Kidney (tissue), 14 donors: ENCODE data around the gene CWC22. TPM values are rescaled to one million over a fixed set of nuclear protein-coding genes. Genes with fewer than 3 reads are reported as not detected.

Source experiments
- DNase-seq, 5 donors: peaks; one replicate each; pipeline ENCODE4 v3.0.0-alpha.2; 2013 to 2020
- FAIRE-seq: peaks from 2 replicates; lab custom pipeline; 2012; peaks lifted over from hg19 to GRCh38; lab: Jason Lieb, UNC
- H3K27ac ChIP-seq, 2 donors: one replicate each; pipeline ENCODE4 v1.7.0; 2013; ENCODE audit warnings: low read depth in 2 of 2, low read length in 2 of 2, inconsistent platforms in 1 of 2
- H3K27me3 ChIP-seq: one replicate; pipeline ENCODE4 v1.7.1; 2013; ENCODE audit warnings: low read length, inconsistent platforms; ENCODE audit not compliant: control insufficient read depth, insufficient read depth
- H3K36me3 ChIP-seq, 3 donors: one replicate each; pipeline versions ENCODE4 v1.7.0 to v1.7.1; 2013; ENCODE audit warnings: low read length in 3 of 3, control low read depth in 1 of 3, inconsistent platforms in 1 of 3; ENCODE audit not compliant: insufficient read depth in 3 of 3, control insufficient read depth in 2 of 3
- H3K4me1 ChIP-seq, 3 donors: one replicate each; pipeline versions ENCODE4 v1.7.0 to v1.7.1; 2013; ENCODE audit warnings: low read length in 3 of 3, inconsistent platforms in 1 of 3, low read depth in 1 of 3; ENCODE audit not compliant: control insufficient read depth in 2 of 3, insufficient read depth in 2 of 3
- H3K4me3 ChIP-seq, 3 donors: one replicate each; pipeline versions ENCODE4 v1.7.0 to v1.8.1; 2013; ENCODE audit warnings: low read length in 3 of 3, control low read depth in 1 of 3, inconsistent platforms in 1 of 3
- H3K9ac ChIP-seq, 3 donors: one replicate each; pipeline versions ENCODE4 v1.7.0 to v1.7.1; 2013; ENCODE audit warnings: low read length in 3 of 3, control low read depth in 1 of 3, inconsistent platforms in 1 of 3
- H3K9me3 ChIP-seq, 3 donors: one replicate each; pipeline versions ENCODE4 v1.7.0 to v1.7.1; 2013; ENCODE audit warnings: low read length in 3 of 3, control low read depth in 1 of 3, inconsistent platforms in 1 of 3; ENCODE audit not compliant: control insufficient read depth in 2 of 3, insufficient read depth in 1 of 3
- CTCF ChIP-seq: IDR thresholded peaks from 3 replicates; pipeline ENCODE4 v1.5.1; 2012; ENCODE audit warnings: mild to moderate bottlenecking, moderate library complexity, borderline replicate concordance; ENCODE audit not compliant: insufficient read depth; ENCODE audit errors: extremely low read depth
- intact Hi-C: fragments of 100-400 bp; cut with DNase I; formaldehyde crosslinking; loops from one replicate; pipeline ENCODE4 v1.11.1; 2022
- polyA plus RNA-seq: library from polyadenylated mRNA; stranded (reverse); fragments of 350-450 nt; fragmentation: Illumina TruSeq; extraction: RNeasy Lipid Tissue Mini Kit (QIAGEN cat#74804); gene quantifications from one replicate; pipeline ENCODE4 v1.2.3, GENCODE V29; 2014; ENCODE audit warnings: low read depth, low replicate concordance; ENCODE audit not compliant: insufficient read depth
- total RNA-seq: library from RNA; stranded (reverse); fragmentation: NEBNext Ultra II Directional; extraction: Animal tissue kit (Norgen Biotek cat#: 25700); gene quantifications from one replicate; pipeline ENCODE4 v1.2.1, GENCODE V29; 2021
- donor health status: control.
- donor health status: control.
- donor health status: control.
- donor health status: control.
- donor health status: control.
- donor health status: DM: yes; HTN: yes; CAD: no.
- donor health status: Normal renal cell carcinoma (clear cell type).

The CWC22 gene
- total and polyA plus RNA-seq, 2 donors from 2014 or later, result 10.3 to 20.6 TPM

GRCh38 chr2:179949438-179949837 is 57.7 kb downstream of the CWC22 start:
- Histone ChIP-seq H3K36me3 (peaks cover 4 to 52% (median 24%) of the 10 kb centered on the region in 3 donors), H3K9me3 (no peaks in the 10 kb centered on the region), H3K27me3 (no peaks in the 10 kb centered on the region), H3K9ac (no peak overlapping the region), H3K4me3 (no peak overlapping the region), H3K27ac (no peak overlapping the region), H3K4me1 (no peaks in the 10 kb centered on the region)
- DNase-seq, result no peak
- TF ChIP-seq CTCF, result no peak
- FAIRE-seq, result no peak
- intact Hi-C loops, result no loop called here

GRCh38 chr2:179948058-179948457 is 59.0 kb downstream of the CWC22 start:
- no peak overlapping the region for H3K27ac ChIP-seq
- no peak overlapping the region for H3K9ac ChIP-seq
- no peaks in the 10 kb centered on the region for H3K9me3 ChIP-seq
- H3K4me3 ChIP-seq, result no peak overlapping the region
- no peaks in the 10 kb centered on the region for H3K4me1 ChIP-seq
- FAIRE-seq (no peak), DNase-seq (no peak)
- H3K27me3 ChIP-seq, result no peaks in the 10 kb centered on the region
- intact Hi-C loops, result no loop called here
- peaks cover 4 to 40% (median 18%) of the 10 kb centered on the region in 3 donors for H3K36me3 ChIP-seq
- no peak for TF ChIP-seq CTCF

GRCh38 chr2:179946810-179947615 is 60.1 kb downstream of the CWC22 start:
- DNase-seq (no peak), FAIRE-seq (no peak)
- H3K36me3 ChIP-seq, result peaks cover 4 to 40% (median 13%) of the 10 kb centered on the region in 3 donors

More at GRCh38 chr2:179946810-179947615, 60.1 kb downstream of the CWC22 start:
- Histone ChIP-seq H3K4me1 (no peaks in the 10 kb centered on the region), H3K4me3 (no peak overlapping the region), H3K27me3 (no peaks in the 10 kb centered on the region), H3K27ac (no peak overlapping the region), H3K9ac (no peak overlapping the region), H3K9me3 (no peaks in the 10 kb centered on the region)
- intact Hi-C loops, result no loop called here
- no peak for TF ChIP-seq CTCF
